Activated CD8-positive, alpha-beta memory T cell treated with anti-CD3 and anti-CD28 coated beads for 36 hours (primary cell): Measurements from ENCODE around the gene ZNF41. TPM values are rescaled to one million over a fixed set of nuclear protein-coding genes. Genes with fewer than 3 reads are reported as not detected.
"Not testable (repeated sequence)": the region's sequence is repeated elsewhere in the genome, so short reads cannot be mapped to it uniquely, and the experiment has no call there.

Source experiments
- CTCF ChIA-PET: fragments of 350-600 bp; sonication (Branson Sonifier 250); formaldehyde crosslinking; loops from one replicate; lab custom pipeline; 2021; ENCODE audit warnings: antibody characterized with exemption; lab: Charles Lee
- POLR2A ChIA-PET: fragments of 350-600 bp; sonication (Branson Sonifier 250); formaldehyde crosslinking; loops from one replicate; lab custom pipeline; 2021; ENCODE audit warnings: antibody characterized with exemption; lab: Charles Lee
- total RNA-seq, 2 experiments: library from RNA; stranded (reverse); gene quantifications; one replicate each; pipeline ENCODE4 v1.2.3, GENCODE V29; 2021

Gene ZNF41
- 1 to 10 TPM; 9.4 to 9.9 TPM for total RNA-seq

DNA sequence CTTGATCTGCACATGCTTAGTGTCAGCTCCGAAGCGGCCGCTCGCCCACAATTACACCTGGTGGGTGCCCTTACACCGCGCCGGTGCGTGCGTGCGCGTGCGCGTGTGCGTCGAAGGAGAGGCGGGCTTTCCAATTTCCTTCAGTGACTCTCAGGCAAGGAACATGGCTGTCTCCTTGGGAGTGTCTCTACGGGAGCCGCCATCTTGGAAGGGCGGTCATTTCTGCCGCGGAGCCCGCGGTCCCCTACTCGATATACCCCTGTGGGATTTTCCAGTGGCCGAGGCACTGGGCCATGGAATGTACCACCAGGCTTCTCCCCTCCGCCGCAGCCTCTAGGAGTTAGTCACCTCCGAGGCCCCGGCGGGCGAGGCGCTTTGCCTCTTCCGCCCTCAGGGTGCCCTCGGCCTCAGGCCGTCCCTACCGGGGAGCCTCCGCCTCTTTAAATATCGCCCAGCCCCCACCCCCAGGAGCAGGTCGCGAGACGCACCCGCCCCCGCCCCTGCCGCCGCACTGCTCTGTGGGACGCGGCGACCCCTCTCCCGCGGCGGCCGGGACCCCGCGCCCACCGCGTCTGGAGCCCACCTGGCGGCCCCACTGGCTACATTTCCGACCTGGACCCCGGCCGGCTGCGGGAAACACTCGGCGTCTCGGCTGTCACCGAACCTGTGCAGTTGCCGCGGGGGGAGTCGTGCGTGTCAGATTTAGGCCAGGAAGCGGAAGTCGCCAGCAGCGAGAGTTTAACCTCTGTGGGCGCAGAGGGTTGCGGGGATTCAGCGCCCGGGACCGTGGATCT is at the start of gene ZNF41:
Gene ZNF41, minus strand, starts transcription at position 711 of the 794 bp plus-strand sequence. CDS start 15,741 bp downstream, outside the sequence.
- CTCF ChIA-PET: no interaction called here
- POLR2A ChIA-PET: no interaction called here

DNA sequence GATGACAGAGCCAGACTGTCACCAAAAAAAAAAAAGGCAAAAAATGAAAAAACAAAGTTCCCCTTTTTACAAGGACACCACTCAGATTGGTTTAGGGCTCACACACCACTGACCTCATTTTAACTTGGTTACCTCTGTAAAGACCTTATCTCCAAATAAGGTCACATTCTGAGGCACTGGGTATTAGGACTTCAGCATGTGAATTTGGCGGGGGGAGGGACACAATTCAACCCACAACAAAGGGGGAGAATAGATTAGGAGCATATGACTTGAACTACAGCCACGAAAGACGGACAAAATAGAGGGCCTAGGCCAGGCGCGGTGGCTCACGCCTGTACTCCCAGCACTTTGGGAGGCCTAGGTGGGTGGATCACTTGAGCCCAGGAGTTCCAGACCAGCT is 47.0 kb upstream of the ZNF41 start:
- POLR2A ChIA-PET: no interaction called here
- CTCF ChIA-PET: interaction anchor here (0.7 kb wide), 1 partner anchor 42 kb away, joined by 3 read pairs; no protein-coding TSS in a partner anchor

DNA sequence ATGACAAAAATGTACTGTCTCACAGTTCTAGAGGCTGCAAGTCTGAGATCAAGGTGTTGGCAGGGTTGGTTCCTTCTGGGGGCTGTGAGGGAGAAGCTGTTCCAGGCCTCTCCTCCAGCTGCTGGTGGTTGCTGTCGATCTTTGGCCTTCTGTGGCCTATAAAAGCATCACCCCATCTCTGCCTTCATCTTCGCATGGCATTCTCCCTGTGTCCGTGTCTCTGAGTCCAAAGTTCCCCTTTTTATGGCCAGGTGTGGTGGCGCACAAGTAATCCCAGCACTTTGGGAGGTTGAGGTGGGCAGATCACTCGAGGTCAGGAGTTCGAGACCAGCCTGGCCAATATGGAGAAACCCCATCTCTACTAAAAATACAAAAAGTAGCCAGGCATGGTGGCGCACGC is 46.5 kb upstream of the ZNF41 start:
- CTCF ChIA-PET: no interaction called here
- POLR2A ChIA-PET: no interaction called here

DNA sequence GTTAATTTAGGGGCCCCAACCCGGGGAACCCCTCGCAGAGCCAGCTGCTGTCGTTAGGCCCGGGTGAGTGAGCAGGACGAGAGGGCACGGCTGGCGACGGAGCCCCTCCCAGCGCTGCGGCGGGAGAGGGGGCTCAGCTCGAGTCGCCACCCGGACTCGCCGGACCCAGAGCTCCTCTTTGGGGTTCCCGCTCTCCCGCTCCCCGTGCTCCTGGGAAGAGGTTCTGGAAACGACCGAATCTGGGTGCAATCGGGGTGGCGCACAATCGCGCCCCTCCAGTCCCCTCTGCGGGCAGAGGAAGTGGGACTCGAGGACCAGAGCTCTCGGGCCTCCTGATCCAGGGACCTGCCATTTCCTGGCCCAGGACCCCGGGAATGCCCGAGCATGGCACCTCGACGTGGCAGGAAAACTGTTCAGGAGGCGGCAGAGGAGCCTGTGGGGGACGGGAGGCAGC is 40.7 kb upstream of the ZNF41 start:
- ChIA-PET POLR2A (interaction anchor here (0.6 kb wide), 1 partner anchor 56 kb away, joined by 4 read pairs; no protein-coding TSS in a partner anchor), CTCF (interaction anchor here (0.6 to 3.5 kb wide), 8 partner anchors 25 to 379 kb away, joined by 3 to 8 read pairs (median 3); partner anchors contain the start of genes NDUFB11 and RBM10)

DNA sequence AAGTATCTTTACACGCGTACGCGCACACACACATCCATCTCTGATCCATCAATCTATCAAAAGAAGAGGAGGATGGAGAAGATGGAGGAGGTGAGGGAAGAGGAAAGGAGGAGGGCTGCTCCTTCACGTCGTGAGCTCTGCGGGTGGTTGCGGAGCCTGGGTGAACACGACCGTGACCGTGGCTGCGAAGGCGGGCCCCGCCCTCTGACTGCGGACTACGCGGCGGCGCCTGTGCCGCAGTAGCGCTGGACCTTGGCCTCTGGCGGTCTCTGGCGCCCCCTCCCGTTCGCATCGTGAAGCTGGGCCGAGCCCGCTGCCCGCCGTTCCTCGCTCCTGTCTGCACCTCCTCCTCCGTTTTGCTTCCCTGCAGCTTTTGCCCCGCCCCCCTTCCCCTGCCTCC is 40.3 kb upstream of the ZNF41 start:
- CTCF ChIA-PET: interaction anchor here (0.6 to 3.5 kb wide), 8 partner anchors 24 to 378 kb away, joined by 3 to 8 read pairs (median 3); partner anchors contain the start of genes NDUFB11 and RBM10
- POLR2A ChIA-PET: interaction anchor here (0.6 kb wide), 1 partner anchor 57 kb away, joined by 4 read pairs; no protein-coding TSS in a partner anchor

DNA sequence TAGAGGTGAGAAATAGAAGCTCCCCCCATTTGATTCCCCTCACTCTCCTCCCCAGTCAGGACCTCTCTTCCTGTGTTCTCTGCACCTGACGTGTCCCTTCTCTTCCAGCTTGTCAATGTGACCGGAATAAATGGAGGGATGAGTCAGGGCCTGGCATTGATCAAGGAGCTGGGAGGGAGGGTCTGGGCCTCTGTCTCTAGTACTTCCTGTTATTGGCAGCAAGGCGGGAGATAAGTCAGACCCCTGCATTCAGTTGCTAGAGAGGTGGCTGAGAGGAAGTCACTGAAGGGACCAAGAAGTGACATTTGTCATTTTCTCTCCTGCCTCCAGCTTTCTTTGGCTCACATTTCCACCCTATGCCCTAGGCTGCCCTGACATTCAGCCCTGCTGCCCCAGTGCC is 35.1 kb upstream of the ZNF41 start:
- ChIA-PET POLR2A (no interaction called here), CTCF (no interaction called here)

DNA sequence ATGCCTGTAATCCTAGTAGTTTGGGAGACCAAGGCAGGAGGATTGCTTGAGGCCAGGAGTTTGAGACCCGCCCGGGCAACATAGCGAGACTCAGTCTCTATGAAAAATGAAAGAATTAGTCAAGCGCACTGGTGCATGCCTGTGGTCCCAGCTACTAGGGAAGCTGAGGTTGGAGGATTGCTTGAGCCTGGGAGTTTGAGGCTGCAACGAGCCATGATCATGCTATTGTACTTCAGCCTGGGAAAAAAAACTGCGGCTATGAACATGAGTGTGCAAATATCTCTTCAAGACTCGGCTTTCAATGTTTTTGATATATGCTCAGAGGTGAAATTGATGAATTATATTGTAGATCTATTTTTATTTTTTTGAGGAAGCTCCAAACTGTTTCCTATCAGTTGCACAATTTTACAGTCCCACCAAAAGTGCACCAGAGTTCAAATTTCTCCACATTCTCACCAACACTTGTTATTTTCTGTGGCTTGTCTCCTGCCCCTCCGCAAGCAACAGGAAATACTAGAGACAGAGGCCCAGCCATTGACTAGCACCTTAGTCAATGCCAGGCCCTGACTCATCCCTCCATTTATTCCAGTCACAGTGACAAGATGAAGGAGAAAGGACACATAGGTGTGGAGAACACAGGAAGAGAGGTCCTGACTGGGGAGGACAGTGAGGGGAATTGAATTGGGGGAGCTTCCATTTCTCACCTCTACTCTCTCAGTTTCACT is 33.1 kb upstream of the ZNF41 start:
- ChIA-PET POLR2A (no interaction called here), CTCF (no interaction called here)

DNA sequence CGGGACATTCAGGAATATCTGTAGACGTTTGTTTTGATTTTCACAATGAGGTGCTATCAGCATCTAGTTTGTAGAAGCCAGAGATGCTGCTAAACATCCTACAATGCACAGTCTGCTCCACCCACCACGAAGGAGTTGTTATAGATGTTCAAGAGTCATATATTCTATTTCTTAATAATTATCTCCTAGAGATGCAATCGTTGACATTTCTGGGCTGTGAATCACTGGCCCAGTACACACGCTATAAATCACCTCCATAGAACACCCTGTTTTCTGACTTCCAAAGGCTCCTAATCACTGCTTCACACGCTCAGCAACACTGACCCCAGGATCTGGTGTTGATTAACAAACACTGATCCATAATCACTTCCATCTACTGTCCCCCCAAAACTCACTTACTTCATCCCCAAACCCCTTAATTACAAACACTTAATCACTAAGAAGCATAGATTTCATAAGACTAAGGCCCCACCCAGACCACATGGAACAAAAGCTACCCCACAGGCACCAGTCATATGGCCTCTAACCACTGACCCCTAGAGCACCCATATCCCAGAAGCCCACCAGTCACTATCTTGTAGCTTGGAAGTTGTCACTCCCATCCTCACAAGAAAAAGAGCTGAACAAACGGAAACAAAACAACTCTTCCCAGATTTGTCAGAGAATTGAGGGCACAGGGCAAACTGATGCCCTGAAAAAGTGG is 31.7 kb upstream of the ZNF41 start:
- CTCF ChIA-PET: interaction anchor here (0.5 kb wide), 1 partner anchor 133 kb away, joined by 3 read pairs; no protein-coding TSS in a partner anchor
- POLR2A ChIA-PET: no interaction called here

DNA sequence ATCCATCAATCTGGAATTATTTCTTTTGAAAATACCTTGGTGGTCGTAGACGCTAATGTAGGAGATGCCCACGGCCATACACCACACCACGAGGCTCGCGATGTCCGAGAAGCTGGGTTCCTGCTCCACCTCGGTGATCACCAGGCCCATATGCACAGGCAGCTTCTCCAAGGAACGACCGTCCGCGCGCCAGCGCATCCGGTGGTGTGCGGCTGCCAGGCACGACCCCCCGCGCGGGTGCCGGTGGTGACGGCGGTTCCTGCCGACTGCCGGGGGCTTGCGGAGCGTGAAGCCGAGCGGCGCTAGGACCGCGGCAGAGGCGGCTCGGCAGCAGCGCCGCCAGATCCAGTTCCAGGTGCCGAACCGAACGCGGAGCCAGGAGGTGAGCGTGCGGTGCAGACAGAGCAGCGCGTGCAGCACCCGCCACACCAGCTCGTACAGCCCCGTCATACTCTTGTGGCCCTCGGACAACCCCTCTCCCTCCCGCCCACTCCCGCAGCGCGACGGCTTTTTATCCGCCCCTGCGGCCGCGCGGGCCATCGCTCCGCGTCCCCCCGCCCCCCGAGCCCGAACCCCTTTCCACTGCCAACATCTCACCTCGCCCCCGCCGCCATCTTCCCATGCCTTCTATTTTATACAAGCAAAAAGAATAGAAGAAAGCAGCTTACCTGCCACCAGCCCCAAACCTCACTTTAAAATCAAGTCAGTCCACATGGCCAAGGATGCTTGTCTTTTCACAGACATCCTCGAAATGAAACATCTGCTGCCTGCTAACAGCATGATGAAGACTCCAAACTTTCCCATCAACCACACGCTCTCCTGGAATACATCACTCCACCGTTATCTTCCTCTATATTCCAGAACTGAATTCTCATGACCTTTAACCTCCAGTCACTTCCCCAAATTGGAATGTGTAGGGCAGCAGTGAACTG is 30.3 kb upstream of the ZNF41 start:
- CTCF ChIA-PET: interaction anchor here (0.6 kb wide), 1 partner anchor 899 kb away, joined by 4 read pairs; no protein-coding TSS in a partner anchor
- POLR2A ChIA-PET: not testable (repeated sequence)

DNA sequence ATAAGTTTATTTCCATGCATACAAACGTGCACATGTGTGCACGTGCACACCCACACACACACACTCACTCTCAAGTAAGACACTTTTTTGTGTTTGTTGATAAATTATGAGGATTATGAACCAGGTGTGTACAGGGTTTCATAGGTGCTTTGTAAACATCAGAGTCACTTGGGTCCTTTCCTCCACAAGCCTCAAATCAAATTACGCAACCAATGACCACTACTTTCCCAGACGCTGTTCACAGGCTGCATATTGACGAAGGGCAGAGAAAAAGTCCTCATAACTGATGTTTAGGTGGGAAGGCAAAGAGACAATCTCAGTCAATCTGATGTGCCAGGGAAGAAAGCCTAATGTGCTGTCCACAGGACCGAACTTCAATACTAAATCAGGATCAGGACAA is 29.4 kb upstream of the ZNF41 start:
- CTCF ChIA-PET, POLR2A ChIA-PET: not testable (repeated sequence)

DNA sequence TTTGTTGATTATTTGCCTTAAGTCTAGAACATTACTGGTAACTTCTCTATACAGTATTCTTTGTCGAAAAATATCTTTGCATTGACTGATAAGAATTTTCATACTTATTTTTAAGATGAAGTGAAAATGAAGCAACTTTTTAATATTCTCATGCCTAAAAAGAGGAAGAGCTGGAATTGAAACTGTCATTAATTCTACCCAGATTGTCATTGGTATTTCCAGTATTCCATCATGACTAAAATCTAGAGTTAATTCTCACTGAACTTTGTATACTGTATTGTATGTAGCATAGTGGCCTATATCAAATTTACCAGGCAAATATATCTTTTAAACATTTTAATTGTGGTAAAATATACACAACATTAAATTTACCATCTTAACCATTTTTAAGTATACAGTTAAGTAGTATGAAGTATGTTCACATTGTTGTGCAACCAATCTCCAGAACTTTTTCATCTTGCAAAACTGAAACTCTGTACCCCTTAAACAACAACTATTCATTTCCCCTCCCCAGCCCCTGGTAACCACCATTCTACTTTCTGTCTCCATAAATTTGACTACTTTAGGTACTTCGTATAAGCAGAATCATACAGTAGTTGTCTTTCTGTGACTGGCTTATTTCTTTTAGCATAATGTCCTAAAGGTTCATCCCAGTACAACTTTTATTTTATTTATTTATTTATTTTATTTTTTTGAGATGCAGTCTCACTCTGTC is 24.3 kb upstream of the ZNF41 start:
- CTCF ChIA-PET: no interaction called here
- POLR2A ChIA-PET: no interaction called here

DNA sequence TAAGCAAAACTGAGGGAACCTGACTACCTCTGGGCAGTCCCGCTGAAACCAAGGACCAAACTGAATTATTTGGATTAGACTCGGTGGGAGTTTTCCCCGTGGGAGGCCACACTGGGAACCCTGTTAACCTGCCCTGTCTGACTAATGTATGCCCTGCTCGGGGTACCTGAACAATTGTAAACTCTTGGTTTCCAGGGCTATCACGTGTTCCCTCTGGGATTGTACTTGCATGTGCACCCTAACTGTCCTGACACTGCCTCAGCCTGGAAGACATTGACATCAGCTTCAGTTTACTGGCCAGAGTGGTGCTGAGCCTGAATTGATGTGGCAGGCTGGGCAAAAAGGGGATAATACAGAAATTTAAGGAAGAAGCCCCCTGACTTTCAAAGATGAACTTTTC is 20.1 kb upstream of the ZNF41 start:
- POLR2A ChIA-PET: no interaction called here
- CTCF ChIA-PET: no interaction called here

DNA sequence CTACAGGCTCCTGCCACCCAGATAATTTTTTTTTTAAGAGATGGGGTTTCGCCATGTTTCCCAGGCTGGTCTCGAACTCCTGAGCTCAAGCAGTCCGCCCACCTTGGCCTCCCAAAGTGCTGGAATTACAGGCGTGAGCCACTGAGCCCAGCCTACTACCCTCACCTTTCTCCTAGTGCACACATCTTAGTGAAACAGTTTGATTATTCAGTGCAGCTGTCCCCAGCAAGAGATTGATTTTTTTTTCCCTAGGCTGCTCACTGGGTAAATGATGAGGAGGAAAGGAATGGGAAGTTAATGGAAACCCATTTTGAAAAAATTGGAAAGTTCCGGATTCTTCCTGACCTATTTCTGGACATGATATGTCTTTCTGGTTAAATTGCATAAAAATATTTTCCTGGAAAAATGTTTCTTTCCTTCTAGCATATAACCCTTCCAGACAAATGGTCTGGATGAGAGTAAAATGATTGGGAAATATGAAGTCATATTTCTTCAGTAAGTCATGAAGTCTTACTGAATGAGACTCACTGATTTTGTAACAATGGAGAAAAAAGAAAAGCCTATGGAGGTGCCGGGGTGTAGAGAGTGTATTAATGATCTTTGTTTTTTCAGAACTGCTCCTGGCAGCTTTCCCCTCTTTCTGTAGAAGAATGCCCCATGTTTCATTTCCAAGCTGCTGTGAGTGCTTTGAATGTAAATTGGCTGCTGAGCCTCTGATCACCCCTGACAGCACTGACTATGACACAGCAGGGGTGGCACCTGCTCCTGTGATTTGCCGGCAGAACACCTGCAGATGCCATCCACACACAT is 19.5 kb upstream of the ZNF41 start:
- CTCF ChIA-PET: no interaction called here
- POLR2A ChIA-PET: no interaction called here

DNA sequence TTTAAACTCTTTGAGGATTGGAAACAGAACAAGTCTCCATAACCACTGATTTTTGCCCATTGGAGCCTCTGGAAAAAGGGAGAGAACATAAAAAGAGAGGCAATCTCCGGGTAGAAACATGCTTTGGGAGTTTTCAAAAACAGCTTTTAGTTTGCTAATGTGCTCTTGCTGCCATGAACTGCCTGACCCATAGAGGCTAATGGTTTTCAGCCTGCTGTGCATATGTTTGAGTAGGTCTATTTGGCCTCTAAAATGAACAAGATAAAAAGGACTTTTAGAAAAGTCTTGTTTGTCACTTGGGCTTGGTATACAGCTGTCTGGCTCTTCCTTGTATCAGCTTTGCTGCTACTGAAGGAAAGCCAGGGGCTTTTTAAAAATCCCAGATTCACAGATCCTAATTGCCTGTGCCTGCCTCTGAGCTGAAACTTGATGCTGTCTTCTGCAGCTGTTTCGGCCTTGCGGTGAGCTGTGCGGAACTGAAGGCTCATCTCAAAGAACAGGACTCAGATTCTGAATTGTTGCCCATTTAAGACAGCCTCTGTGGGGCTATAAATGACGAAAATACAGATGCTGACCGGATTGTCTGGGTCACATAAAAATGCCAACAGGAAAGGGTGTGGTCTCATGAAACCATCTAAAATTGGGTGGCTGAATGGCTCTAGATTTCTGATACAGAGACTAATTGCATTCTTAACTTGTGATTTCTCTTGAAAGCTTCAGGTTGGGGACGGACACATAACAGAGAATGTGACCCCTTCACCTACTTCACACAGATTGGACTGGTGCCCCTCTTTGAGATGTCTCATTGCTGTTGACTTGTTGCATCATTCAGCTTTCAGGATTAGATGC is 18.4 kb upstream of the ZNF41 start:
- CTCF ChIA-PET: no interaction called here
- POLR2A ChIA-PET: no interaction called here

DNA sequence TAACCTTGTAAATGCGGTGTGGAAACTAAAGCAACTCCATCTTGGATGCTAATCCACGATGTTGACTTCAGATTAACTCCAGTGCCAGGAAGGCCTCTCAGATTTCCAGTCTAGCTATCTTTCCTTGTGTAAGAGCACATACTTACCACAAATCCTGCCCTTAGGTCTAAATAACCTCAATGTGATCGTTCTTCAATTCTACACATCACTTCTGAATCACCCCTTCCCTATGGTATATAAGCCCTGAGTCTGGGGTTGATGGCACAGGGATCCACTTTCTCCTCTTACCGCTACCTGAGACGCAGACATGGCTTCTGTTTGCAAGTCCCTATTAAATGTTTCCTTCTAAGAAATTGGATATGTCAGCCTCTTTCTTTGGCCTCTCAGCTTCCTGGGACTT is 17.5 kb upstream of the ZNF41 start:
- POLR2A ChIA-PET: no interaction called here

DNA sequence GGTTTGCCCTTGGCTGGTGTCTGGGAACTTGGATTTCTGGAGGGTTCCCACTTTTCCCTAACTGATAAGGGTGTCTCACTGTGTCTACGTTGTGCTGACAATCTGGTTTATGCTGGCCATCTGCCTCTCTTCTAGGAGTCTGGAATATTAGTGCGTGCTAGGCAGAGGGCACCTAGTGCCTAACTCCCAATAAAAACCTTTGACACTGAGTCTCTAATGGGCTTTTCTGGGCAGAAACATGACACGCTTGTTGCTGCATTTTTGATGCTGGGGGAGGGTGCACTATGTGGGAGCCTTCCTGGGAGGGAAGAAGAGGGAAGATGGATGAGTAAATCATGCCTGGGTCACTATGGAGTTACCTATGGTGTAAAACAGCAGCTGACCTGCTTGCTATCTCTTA is 16.3 kb upstream of the ZNF41 start:
- POLR2A ChIA-PET: no interaction called here
- CTCF ChIA-PET: interaction anchor here (1.4 kb wide), 1 partner anchor 24 kb away, joined by 7 read pairs; no protein-coding TSS in a partner anchor

More for the DNA sequence above, 17.5 kb upstream of the ZNF41 start:
- CTCF ChIA-PET: no interaction called here
